IMR-90 (cell line): ENCODE measurements around the gene RAP1GAP. TPM values are rescaled to one million over a fixed set of nuclear protein-coding genes. Genes with fewer than 3 reads are reported as not detected.

ENCODE experiments used
- ATAC-seq: fragments of 200-7000 bp; cut with Tn5 transposase; 2 replicates; pipeline ENCODE4 v1.9.1; 2020; ENCODE audit warnings: low read depth, mild to moderate bottlenecking, moderate library complexity
- BruUV-seq: library from RNA; stranded (reverse); fragments of 400-500 nt; replicated peaks from 2 replicates; lab custom pipeline; 2021; lab: Mats Ljungman, UMichigan
- CTCF ChIA-PET: fragments of 300-600 bp; formaldehyde crosslinking; extraction: SDS; loops from one replicate; lab custom pipeline; 2021; ENCODE audit warnings: antibody characterized with exemption; lab: Yijun Ruan, JAX
- POLR2A ChIA-PET: fragments of 300-600 bp; sonication (Branson Sonifier 250); formaldehyde crosslinking; loops from one replicate; lab custom pipeline; 2022; ENCODE audit warnings: antibody characterized with exemption; ENCODE audit not compliant: unreplicated experiment; lab: Charles Lee
- DNase-seq: peaks from one replicate; pipeline ENCODE4 v3.0.0; 2013
- H2AFZ ChIP-seq: replicated peaks from 2 replicates; pipeline ENCODE3; 2013; ENCODE audit warnings: low read length, mild to moderate bottlenecking; ENCODE audit not compliant: poor library complexity
- H2AK5ac ChIP-seq: 2 replicates; pipeline ENCODE4 v1.6.1; 2013; ENCODE audit warnings: low read depth, low read length, inconsistent platforms
- H2AK9ac ChIP-seq: replicated peaks from 2 replicates; pipeline ENCODE3; 2013; ENCODE audit warnings: mild to moderate bottlenecking, low read depth, low read length, moderate library complexity; ENCODE audit not compliant: poor library complexity
- H2BK120ac ChIP-seq: 2 replicates; pipeline ENCODE4 v1.6.1; 2013; ENCODE audit warnings: low read depth, low read length, inconsistent platforms
- H2BK15ac ChIP-seq: 3 replicates; pipeline ENCODE4 v1.6.1; 2013; ENCODE audit warnings: low read depth, low read length, inconsistent platforms
- H2BK20ac ChIP-seq: 2 replicates; pipeline ENCODE4 v1.6.1; 2013; ENCODE audit warnings: low read depth, mild to moderate bottlenecking, inconsistent platforms, low read length, moderate library complexity
- H2BK5ac ChIP-seq: 2 replicates; pipeline ENCODE4 v1.6.1; 2013; ENCODE audit warnings: mild to moderate bottlenecking, low read depth, low read length, inconsistent platforms; ENCODE audit not compliant: poor library complexity, severe bottlenecking
- H3K14ac ChIP-seq: replicated peaks from 2 replicates; pipeline ENCODE4 v1.6.1; 2013; ENCODE audit warnings: low read depth, low read length, inconsistent platforms
- H3K18ac ChIP-seq: 2 replicates; pipeline ENCODE4 v1.6.1; 2013; ENCODE audit warnings: low read depth, low read length, control low read depth
- H3K23ac ChIP-seq: 2 replicates; pipeline ENCODE4 v1.6.1; 2013; ENCODE audit warnings: low read depth, low read length, inconsistent platforms
- H3K27ac ChIP-seq: 2 replicates; pipeline ENCODE4 v1.5.1; 2013; ENCODE audit warnings: mild to moderate bottlenecking, control low read depth, low read length; ENCODE audit not compliant: insufficient read depth
- H3K27me3 ChIP-seq: 2 replicates; pipeline ENCODE4 v1.6.1; 2013; ENCODE audit warnings: low read length; ENCODE audit not compliant: control insufficient read depth, insufficient read depth
- H3K36me3 ChIP-seq: 2 replicates; pipeline ENCODE4 v1.6.1; 2013; ENCODE audit warnings: low read length, mixed read lengths; ENCODE audit not compliant: control insufficient read depth, insufficient read depth
- H3K4ac ChIP-seq: 2 replicates; pipeline ENCODE4 v1.6.1; 2013; ENCODE audit warnings: low read depth, low read length, inconsistent platforms
- H3K4me1 ChIP-seq: 2 replicates; pipeline ENCODE4 v1.6.1; 2013; ENCODE audit warnings: low read length, mixed read lengths; ENCODE audit not compliant: control insufficient read depth, insufficient read depth
- H3K4me2 ChIP-seq: 2 replicates; pipeline ENCODE4 v1.6.1; 2013; ENCODE audit warnings: low read depth, mild to moderate bottlenecking, control low read depth, low read length, moderate library complexity
- H3K4me3 ChIP-seq: 2 replicates; pipeline ENCODE4 v1.5.1; 2013; ENCODE audit warnings: low read depth, mild to moderate bottlenecking, control low read depth, low read length, moderate library complexity; ENCODE audit not compliant: insufficient read depth
- H3K56ac ChIP-seq: 2 replicates; pipeline ENCODE4 v1.6.1; 2013; ENCODE audit warnings: low read length, inconsistent platforms; ENCODE audit not compliant: insufficient read depth; ENCODE audit errors: extremely low read depth
- H3K79me1 ChIP-seq, 2 experiments: 2 replicates each; pipeline ENCODE4 v1.6.1; 2013; ENCODE audit warnings: low read length in 2 of 2, inconsistent platforms in 1 of 2, low read depth in 1 of 2
- H3K9ac ChIP-seq: 2 replicates; pipeline ENCODE4 v1.6.1; 2013; ENCODE audit warnings: low read depth, low read length, control low read depth
- H3K9me1 ChIP-seq: 2 replicates; pipeline ENCODE4 v1.6.1; 2013; ENCODE audit warnings: low read length, inconsistent platforms; ENCODE audit not compliant: insufficient read depth
- H3K9me3 ChIP-seq: 2 replicates; pipeline ENCODE4 v1.6.1; 2013; ENCODE audit warnings: low read length; ENCODE audit not compliant: control insufficient read depth, insufficient read depth
- H4K20me1 ChIP-seq: 2 replicates; pipeline ENCODE4 v1.6.1; 2013; ENCODE audit warnings: low read length, inconsistent platforms; ENCODE audit not compliant: insufficient read depth
- H4K5ac ChIP-seq: 2 replicates; pipeline ENCODE4 v1.6.1; 2013; ENCODE audit warnings: mild to moderate bottlenecking, low read depth, low read length, control low read depth
- H4K8ac ChIP-seq, 2 experiments: 2 replicates each; pipeline ENCODE4 v1.6.1; 2013; ENCODE audit warnings: low read depth in 2 of 2, low read length in 2 of 2, control low read depth in 1 of 2, inconsistent platforms in 1 of 2
- H4K91ac ChIP-seq: 2 replicates; pipeline ENCODE4 v1.6.1; 2013; ENCODE audit warnings: low read depth, low read length, inconsistent platforms; ENCODE audit not compliant: insufficient read depth
- BHLHE40 ChIP-seq: fragments of 150-350 bp; IDR thresholded peaks from 2 replicates; pipeline ENCODE4 v1.6.1; 2016; ENCODE audit warnings: mild to moderate bottlenecking, low read depth, low read length
- CEBPB ChIP-seq: IDR thresholded peaks from 2 replicates; pipeline ENCODE4 v1.6.1; 2012; ENCODE audit warnings: low read depth, low read length, improper control_type of control experiment
- CHD1 ChIP-seq: IDR thresholded peaks from 2 replicates; pipeline ENCODE4 v1.6.1; 2012; ENCODE audit warnings: low read depth, low read length, improper control_type of control experiment
- CTCF ChIP-seq: conservative IDR thresholded peaks from 2 replicates; pipeline ENCODE4 v1.5.1; 2012; ENCODE audit warnings: mild to moderate bottlenecking, low read depth, low read length, improper control_type of control experiment
- FOS ChIP-seq: fragments of 150-350 bp; IDR thresholded peaks from 2 replicates; pipeline ENCODE4 v1.6.1; 2016; ENCODE audit warnings: low read depth, low read length
- MAFK ChIP-seq: IDR thresholded peaks from 2 replicates; pipeline ENCODE4 v1.6.1; 2012; ENCODE audit warnings: low read depth, low read length, improper control_type of control experiment
- MAZ ChIP-seq: IDR thresholded peaks from 2 replicates; pipeline ENCODE4 v1.6.1; 2012; ENCODE audit warnings: low read depth, mild to moderate bottlenecking, low read length, improper control_type of control experiment, moderate library complexity, borderline replicate concordance
- MXI1 ChIP-seq: IDR thresholded peaks from 2 replicates; pipeline ENCODE4 v1.6.1; 2012; ENCODE audit warnings: low read depth, mild to moderate bottlenecking, low read length, moderate library complexity, borderline replicate concordance
- NFE2L2 ChIP-seq: fragments of 150-350 bp; IDR thresholded peaks from 2 replicates; pipeline ENCODE4 v1.6.1; 2016; ENCODE audit warnings: low read depth, mild to moderate bottlenecking, low read length
- POLR2A ChIP-seq: IDR thresholded peaks from 2 replicates; pipeline ENCODE4 v1.6.1; 2012; ENCODE audit warnings: mild to moderate bottlenecking, low read depth, low read length
- RAD21 ChIP-seq: IDR thresholded peaks from 2 replicates; pipeline ENCODE4 v1.6.1; 2012; ENCODE audit warnings: low read length, improper control_type of control experiment
- RCOR1 ChIP-seq: IDR thresholded peaks from 2 replicates; pipeline ENCODE4 v1.6.1; 2012; ENCODE audit warnings: mild to moderate bottlenecking, low read length, improper control_type of control experiment; ENCODE audit not compliant: insufficient replicate concordance
- WGBS, 2 experiments: methylation state at CpG; one replicate each; pipeline versions ENCODE4 v1.1.5 to v1.1.7; 2013; ENCODE audit warnings: missing lambda C conversion rate in 2 of 2; ENCODE audit not compliant: insufficient read length in 1 of 2; ENCODE audit errors: extremely low coverage in 2 of 2; 5-methylcytosine and 5-hydroxymethylcytosine counted together
- dilution Hi-C: fragments of 300-500 bp; cut with HindIII; formaldehyde crosslinking; loops from one replicate; pipeline ENCODE4 v1.14.3; 2018; ENCODE audit warnings: low sequenced_read_pairs; ENCODE audit not compliant: unreplicated experiment
- in situ Hi-C: fragments of 300-500 bp; cut with MboI; formaldehyde crosslinking; loops from 3 replicates; pipeline ENCODE4 v1.14.3; 2019; ENCODE audit warnings: low sequenced_read_pairs, inconsistent platforms, mixed read lengths
- intact Hi-C: fragments of 100-400 bp; cut with micrococcal nuclease; formaldehyde crosslinking; loops from 2 replicates; pipeline ENCODE4 v1.10.0; 2022
- polyA plus RNA-seq, 3 experiments: library from polyadenylated mRNA; depleted of rRNA; stranded (reverse); fragments of >200 nt; gene quantifications; 2 replicates each; pipeline ENCODE4 v1.2.3, GENCODE V29; 2012; ENCODE audit warnings: low replicate concordance in 1 of 3
- total RNA-seq: library from RNA; depleted of rRNA; stranded (reverse); fragments of >200 nt; gene quantifications from 2 replicates; pipeline ENCODE4 v1.2.3, GENCODE V29; 2012
- TF ChIP-seq, protein P1 (sequence below): fragments of 150-350 bp; IDR thresholded peaks from 2 replicates; pipeline ENCODE4 v1.6.1; 2016; ENCODE audit warnings: low read depth, mild to moderate bottlenecking, low read length, moderate library complexity, borderline replicate concordance
- TF ChIP-seq, protein P2 (sequence below): fragments of 150-350 bp; IDR thresholded peaks from 2 replicates; pipeline ENCODE4 v1.6.1; 2017; ENCODE audit warnings: mild to moderate bottlenecking, antibody characterized with exemption, low read length, low read depth

The RAP1GAP gene
- total and polyA plus RNA-seq, 2 of the 4 experiments (the other 2 are of a cell fraction): under 0.01 to 0.10 TPM

DNA sequence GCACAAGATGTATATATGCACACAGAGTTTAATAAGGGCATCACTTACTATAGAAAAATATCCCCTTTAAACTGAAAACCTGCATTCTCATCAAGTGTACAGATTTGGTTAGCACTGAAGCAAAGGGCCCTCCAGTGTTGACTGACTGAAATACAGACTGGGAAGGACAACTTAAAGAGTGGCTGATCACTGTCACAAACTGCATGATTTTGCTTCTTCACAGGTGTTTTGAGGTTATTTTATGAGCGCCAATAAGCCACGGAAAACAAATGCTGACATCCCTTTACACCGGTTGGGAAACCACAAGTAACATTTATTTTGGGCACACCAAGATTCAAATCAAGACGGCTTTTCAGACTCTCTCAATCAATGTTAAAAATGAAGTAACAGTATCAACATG lies 30.9 kb upstream of the RAP1GAP start:
- WGBS, 2 experiments: 95% methylated on average over 4 of the region's 4 CpGs; no CpG with 5 or more reads in 1 of the 2 experiments
- ChIA-PET CTCF (no interaction called here), POLR2A (no interaction called here)

More for the DNA sequence above, 30.9 kb upstream of the RAP1GAP start:
- Histone ChIP-seq H2BK20ac (no peak overlapping the region), H3K56ac (no peak overlapping the region), H3K27me3 (no peaks in the 10 kb centered on the region), H3K9ac (no peak overlapping the region), H3K9me1 (peaks cover 7% of the 10 kb centered on the region; the same call in 1 of the 2 replicates), H4K5ac (no peak overlapping the region), H2AK5ac (no peak overlapping the region), H4K8ac (no peak overlapping the region), H3K36me3 (peaks cover 12% of the 10 kb centered on the region), H4K91ac (no peak overlapping the region), H2AK9ac (no peak overlapping the region), H3K23ac (no peak overlapping the region), H2BK15ac (no peak overlapping the region), H3K9me3 (no peaks in the 10 kb centered on the region), H3K18ac (no peak overlapping the region), H3K4me2 (no peak overlapping the region), H3K4me3 (no peak overlapping the region), H4K20me1 (0 out of 2 replicates have a peak, but pooled peaks cover 3% of the 10 kb centered on the region), H2AFZ (no peak overlapping the region), H2BK120ac (no peak overlapping the region), H2BK5ac (no peak overlapping the region), H3K14ac (no peak overlapping the region), H3K79me1 (peaks cover 11 to 43% of the 10 kb centered on the region in 2 experiments; a peak in 2 of 4 replicates), H3K4me1 (peaks cover 4% of the 10 kb centered on the region), H3K4ac (no peak overlapping the region), H3K27ac (no peak overlapping the region)
- TF ChIP-seq, protein P1, sequence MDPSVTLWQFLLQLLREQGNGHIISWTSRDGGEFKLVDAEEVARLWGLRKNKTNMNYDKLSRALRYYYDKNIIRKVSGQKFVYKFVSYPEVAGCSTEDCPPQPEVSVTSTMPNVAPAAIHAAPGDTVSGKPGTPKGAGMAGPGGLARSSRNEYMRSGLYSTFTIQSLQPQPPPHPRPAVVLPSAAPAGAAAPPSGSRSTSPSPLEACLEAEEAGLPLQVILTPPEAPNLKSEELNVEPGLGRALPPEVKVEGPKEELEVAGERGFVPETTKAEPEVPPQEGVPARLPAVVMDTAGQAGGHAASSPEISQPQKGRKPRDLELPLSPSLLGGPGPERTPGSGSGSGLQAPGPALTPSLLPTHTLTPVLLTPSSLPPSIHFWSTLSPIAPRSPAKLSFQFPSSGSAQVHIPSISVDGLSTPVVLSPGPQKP: no peak
- TF ChIP-seq CTCF (no peak), MAFK (no peak), CHD1 (no peak), CEBPB (no peak), RAD21 (no peak), MAZ (no peak), FOS (no peak), BHLHE40 (no peak), POLR2A (no peak), NFE2L2 (no peak), RCOR1 (no peak), MXI1 (no peak)
- TF ChIP-seq, protein P2, sequence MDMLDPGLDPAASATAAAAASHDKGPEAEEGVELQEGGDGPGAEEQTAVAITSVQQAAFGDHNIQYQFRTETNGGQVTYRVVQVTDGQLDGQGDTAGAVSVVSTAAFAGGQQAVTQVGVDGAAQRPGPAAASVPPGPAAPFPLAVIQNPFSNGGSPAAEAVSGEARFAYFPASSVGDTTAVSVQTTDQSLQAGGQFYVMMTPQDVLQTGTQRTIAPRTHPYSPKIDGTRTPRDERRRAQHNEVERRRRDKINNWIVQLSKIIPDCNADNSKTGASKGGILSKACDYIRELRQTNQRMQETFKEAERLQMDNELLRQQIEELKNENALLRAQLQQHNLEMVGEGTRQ: no peak
- in situ Hi-C loops (loop anchor here (25.0 kb wide), 1 partner anchor 262 kb away; no protein-coding TSS in a partner anchor), dilution Hi-C loops (no loop called here), intact Hi-C loops (loop anchor here (10.0 kb wide), 1 partner anchor 265 kb away; no protein-coding TSS in a partner anchor)
- ATAC-seq: no peak
- BruUV-seq: no TSS peak
- no peak for DNase-seq
